ENCODE results near the gene MAP3K14. TPM values are rescaled to one million over a fixed set of nuclear protein-coding genes. Genes with fewer than 3 reads are reported as not detected.

MAP3K14 gene
- total and polyA plus RNA-seq, 4 donors, result 1.2 to 7.8 (median 4.2) TPM

- no peak overlapping the region for H3K9ac ChIP-seq (ENCODE audit: low read depth in 1 of 2, low read length in 2 of 2)
- H3K27ac ChIP-seq (ENCODE audit: low read depth in 1 of 2, low read length in 2 of 2), result no peak overlapping the region
- peaks cover 22 to 54% (median 38%) of the 10 kb centered on the region in 4 donors for H3K36me3 ChIP-seq (ENCODE audit: control insufficient read depth in 4 of 4, insufficient read depth in 3 of 4, low read depth in 1 of 4, low read length in 3 of 4)
- H3K4me3 ChIP-seq (ENCODE audit: low read depth in 1 of 3, low read length in 3 of 3), result no peak overlapping the region
- no peaks in the 10 kb centered on the region for H3K27me3 ChIP-seq (ENCODE audit: control insufficient read depth in 4 of 4, insufficient read depth in 4 of 4, low read length in 3 of 4)
- no peaks in the 10 kb centered on the region for H3K9me3 ChIP-seq (ENCODE audit: control insufficient read depth in 4 of 4, low read length in 3 of 4)
- 89% methylated on average over 7 of the region's 7 CpGs for WGBS
- H3K4me1 ChIP-seq (ENCODE audit: control insufficient read depth in 4 of 4, insufficient read depth in 4 of 4, low read length in 3 of 4), result peaks cover 3 to 25% (median 18%) of the 10 kb centered on the region in 4 donors
- TF ChIP-seq JUND (IDR thresholded peaks at IDR 0.05) (no peak), MAX (IDR thresholded peaks at IDR 0.05) (no peak), HNF4G (IDR thresholded peaks at IDR 0.05) (no peak), RAD21 (IDR thresholded peaks at IDR 0.05) (no peak), CTCF (IDR thresholded peaks at IDR 0.05; ENCODE audit: low read depth, low read length, missing input control) (no peak), REST (IDR thresholded peaks at IDR 0.05) (no peak), SP1 (IDR thresholded peaks at IDR 0.05) (no peak), GABPA (IDR thresholded peaks at IDR 0.05 in 1 of 2, conservative IDR thresholded peaks at IDR 0.05 in 1 of 2) (no peak), TAF1 (conservative IDR thresholded peaks at IDR 0.05) (no peak), NR2F2 (IDR thresholded peaks at IDR 0.05) (no peak), EGR1 (IDR thresholded peaks at IDR 0.05; ENCODE audit: low read depth in 2 of 2) (no peak), ATF3 (IDR thresholded peaks at IDR 0.05) (no peak), RXRA (IDR thresholded peaks at IDR 0.05) (no peak), YY1 (IDR thresholded peaks at IDR 0.05) (no peak), FOXA1 (IDR thresholded peaks at IDR 0.05) (no peak), HNF4A (conservative IDR thresholded peaks at IDR 0.05) (no peak), FOXA2 (IDR thresholded peaks at IDR 0.05) (no peak), ZBTB33 (IDR thresholded peaks at IDR 0.05) (no peak)
- no peak for DNase-seq (ENCODE audit: low spot score)
Measured at GRCh38 chr17:45269912-45270311, 46.9 kb downstream of the MAP3K14 start.

Data from liver (tissue), 9 donors.